CD14-positive monocyte (primary cell): ENCODE results near the gene GASK1A. TPM values are rescaled to one million over a fixed set of nuclear protein-coding genes. Genes with fewer than 3 reads are reported as not detected.

Experiments
- DNase-seq, 3 donors: peaks; one replicate each; pipeline ENCODE4 v3.0.0-alpha.2; 2011 to 2022
- H2AFZ ChIP-seq: 2 replicates; pipeline ENCODE4 v1.6.0; 2012; ENCODE audit warnings: mild to moderate bottlenecking, low read depth, low read length, inconsistent platforms; ENCODE audit not compliant: insufficient read depth, poor library complexity, severe bottlenecking
- H3K27ac ChIP-seq, 2 donors: 1 replicate in 1 of 2; 2 replicates in 1 of 2; pipeline ENCODE4 v1.5.1; 2012 to 2013; ENCODE audit warnings: low read length in 2 of 2, control low read depth in 1 of 2, inconsistent platforms in 1 of 2, low read depth in 1 of 2, mild to moderate bottlenecking in 1 of 2
- H3K27me3 ChIP-seq, 2 donors: one replicate each; pipeline versions ENCODE4 v1.6.0 to v1.6.1; 2011 to 2013; ENCODE audit warnings: low read length in 2 of 2; ENCODE audit not compliant: control insufficient read depth in 2 of 2, insufficient read depth in 2 of 2
- H3K36me3 ChIP-seq, 2 donors: replicated peaks in 1 of 2; 1 replicate in 1 of 2; 2 replicates in 1 of 2; pipeline versions ENCODE4 v1.5.1 to v1.6.1; 2012 to 2013; ENCODE audit warnings: low read length in 2 of 2, control low read depth in 1 of 2, inconsistent platforms in 1 of 2, mild to moderate bottlenecking in 1 of 2; ENCODE audit not compliant: insufficient read depth in 2 of 2, control insufficient read depth in 1 of 2
- H3K4me1 ChIP-seq, 2 donors: 1 replicate in 1 of 2; 2 replicates in 1 of 2; pipeline versions ENCODE4 v1.5.1 to v1.6.1; 2012 to 2013; ENCODE audit warnings: low read length in 2 of 2, control low read depth in 1 of 2, inconsistent platforms in 1 of 2, mild to moderate bottlenecking in 1 of 2, moderate library complexity in 1 of 2; ENCODE audit not compliant: insufficient read depth in 2 of 2, control insufficient read depth in 1 of 2
- H3K4me2 ChIP-seq: replicated peaks from 2 replicates; pipeline ENCODE3; 2012; ENCODE audit warnings: low read length, moderate library complexity, mild to moderate bottlenecking; ENCODE audit not compliant: poor library complexity, severe bottlenecking; ENCODE audit errors: extremely low read depth
- H3K4me3 ChIP-seq, 3 experiments: fragments of 200-600 bp in 1 of 3; sonication (generic) in 1 of 3; replicated peaks in 1 of 3; 1 replicate in 2 of 3; 2 replicates in 1 of 3; pipeline ENCODE4 v1.5.1; 2011 to 2013; ENCODE audit warnings: low read length in 3 of 3, mild to moderate bottlenecking in 3 of 3, control low read depth in 2 of 3, low read depth in 2 of 3, inconsistent platforms in 1 of 3, moderate library complexity in 1 of 3
- H3K79me2 ChIP-seq: 2 replicates; pipeline ENCODE4 v1.6.0; 2012; ENCODE audit warnings: mild to moderate bottlenecking, control low read depth, inconsistent platforms, low read length, moderate library complexity; ENCODE audit not compliant: insufficient read depth
- H3K9ac ChIP-seq: 2 replicates; pipeline ENCODE4 v1.6.0; 2017; ENCODE audit warnings: low read length, mild to moderate bottlenecking; ENCODE audit not compliant: insufficient read depth, poor library complexity, severe bottlenecking
- H3K9me3 ChIP-seq, 2 donors: replicated peaks in 1 of 2; 1 replicate in 1 of 2; 2 replicates in 1 of 2; pipeline versions ENCODE4 v1.5.1 to v1.6.1; 2012 to 2013; ENCODE audit warnings: low read length in 2 of 2, control low read depth in 1 of 2; ENCODE audit not compliant: control insufficient read depth in 1 of 2, insufficient read depth in 1 of 2
- H4K20me1 ChIP-seq: 2 replicates; pipeline ENCODE4 v1.6.0; 2012; ENCODE audit warnings: mild to moderate bottlenecking, low read length, control low read depth, moderate library complexity; ENCODE audit not compliant: insufficient read depth
- H3K27ac Mint-ChIP-seq, 7 donors: one replicate each; pipeline ENCODE4 v1.8.0; 2020; ENCODE audit warnings: mild to moderate bottlenecking in 7 of 7, mixed read lengths in 7 of 7, moderate library complexity in 6 of 7, inconsistent platforms in 2 of 7
- H3K27me3 Mint-ChIP-seq, 3 donors: one replicate each; pipeline ENCODE4 v1.8.0; 2021 to 2022; ENCODE audit warnings: low read depth in 3 of 3, mild to moderate bottlenecking in 3 of 3, mixed read lengths in 3 of 3, moderate library complexity in 3 of 3, inconsistent platforms in 1 of 3
- H3K36me3 Mint-ChIP-seq, 2 donors: one replicate each; pipeline ENCODE4 v1.8.0; 2020; ENCODE audit warnings: mixed read lengths in 2 of 2, inconsistent platforms in 1 of 2, mild to moderate bottlenecking in 1 of 2
- H3K4me1 Mint-ChIP-seq: one replicate; pipeline ENCODE4 v1.8.0; 2020; ENCODE audit warnings: mild to moderate bottlenecking, mixed read lengths
- H3K4me3 Mint-ChIP-seq, 2 donors: one replicate each; pipeline ENCODE4 v1.8.0; 2020; ENCODE audit warnings: mild to moderate bottlenecking in 2 of 2, mixed read lengths in 2 of 2, moderate library complexity in 1 of 2
- H3K9me3 Mint-ChIP-seq, 7 donors: one replicate each; pipeline ENCODE4 v1.8.0; 2020 to 2022; ENCODE audit warnings: mixed read lengths in 7 of 7, mild to moderate bottlenecking in 6 of 7, moderate library complexity in 6 of 7, inconsistent platforms in 2 of 7
- CTCF ChIP-seq: fragments of 200-600 bp; IDR thresholded peaks from one replicate; pipeline ENCODE4 v1.8.0; 2022; ENCODE audit warnings: antibody characterized with exemption, mild to moderate bottlenecking
- WGBS: methylation state at CpG from one replicate; pipeline ENCODE4 v1.1.5; 2013; ENCODE audit warnings: missing lambda C conversion rate; ENCODE audit not compliant: insufficient coverage; 5-methylcytosine and 5-hydroxymethylcytosine counted together
- intact Hi-C, 2 donors: fragments of 100-400 bp; cut with micrococcal nuclease; formaldehyde crosslinking; loops; one replicate each; pipeline versions ENCODE4 v1.15.0 to v1.15.1; 2023
- polyA plus RNA-seq, 3 donors: library from polyadenylated mRNA; depleted of rRNA in 1 of 3; unstranded in 2 of 3; stranded (reverse) in 1 of 3; fragments of 300-500 nt in 2 of 3; fragments of >200 nt in 1 of 3; fragmentation: Illumina TruSeq in 2 of 3; gene quantifications; 1 replicate in 2 of 3; 2 replicates in 1 of 3; pipeline ENCODE4 v1.2.3, GENCODE V29; 2012 to 2021

GASK1A gene
- polyA plus RNA-seq, 3 donors = 0.13 TPM; not detected in 2

- Histone ChIP-seq H2AFZ (no peak overlapping the region), H4K20me1 (no peaks in the 10 kb centered on the region), H3K9me3 (peaks cover 47 to 51% of the 10 kb centered on the region in 2 donors), H3K4me3 (no peak overlapping the region), H3K27ac (no peak overlapping the region), H3K36me3 (no peaks in the 10 kb centered on the region), H3K27me3 (no peaks in the 10 kb centered on the region), H3K9ac (no peak overlapping the region), H3K4me2 (no peak overlapping the region), H3K79me2 (no peaks in the 10 kb centered on the region), H3K4me1 (no peaks in the 10 kb centered on the region)
- H3K4me3 Mint-ChIP-seq = no peak overlapping the region
- intact Hi-C loops = no loop called here
- H3K9me3 Mint-ChIP-seq = peaks cover 0 to 10% (median 0%) of the 10 kb centered on the region in 7 donors
- no peaks in the 10 kb centered on the region for H3K36me3 Mint-ChIP-seq
- DNase-seq = no peak
- TF ChIP-seq CTCF = no peak
- peaks cover 4% of the 10 kb centered on the region for H3K4me1 Mint-ChIP-seq
- H3K27ac Mint-ChIP-seq = no peak overlapping the region
- no CpG with 5 or more reads among the region's 2 CpGs for WGBS
- H3K27me3 Mint-ChIP-seq = peaks cover 0 to 2% (median 0%) of the 10 kb centered on the region in 3 donors
Observed at GRCh38 chr3:43018246-43018645, 39.1 kb downstream of the GASK1A start.

GRCh38 chr3:43019006-43019809, 40.1 kb downstream of the GASK1A start:
- Mint-ChIP-seq H3K9me3 (peaks cover 0 to 10% (median 0%) of the 10 kb centered on the region in 7 donors), H3K4me3 (no peak overlapping the region), H3K27me3 (peaks cover 0 to 2% (median 0%) of the 10 kb centered on the region in 3 donors), H3K27ac (peak overlapping the region in 2 of 7 donors; percentile 21 to 75), H3K4me1 (peaks cover 13% of the 10 kb centered on the region), H3K36me3 (no peaks in the 10 kb centered on the region)
- Histone ChIP-seq H3K27ac (no peak overlapping the region), H3K79me2 (no peaks in the 10 kb centered on the region), H3K9me3 (peaks cover 37 to 41% of the 10 kb centered on the region in 2 donors), H3K4me1 (peaks cover 0 to 7% of the 10 kb centered on the region in 2 donors), H3K4me2 (no peak overlapping the region), H4K20me1 (no peaks in the 10 kb centered on the region), H3K27me3 (no peaks in the 10 kb centered on the region), H3K9ac (no peak overlapping the region), H3K36me3 (no peaks in the 10 kb centered on the region), H2AFZ (no peak overlapping the region), H3K4me3 (no peak overlapping the region)
- no peak for TF ChIP-seq CTCF
- no peak for DNase-seq
- intact Hi-C loops = no loop called here
- WGBS = 87% methylated on average over 4 of the region's 6 CpGs
